Fibroblast of lung (primary cell): ENCODE results near the gene TRIM39. TPM values are rescaled to one million over a fixed set of nuclear protein-coding genes. Genes with fewer than 3 reads are reported as not detected.

Experiments used
- DNase-seq, 2 donors: peaks; one replicate each; pipeline versions ENCODE4 v3.0.0 to v3.0.0-alpha.2; 2010; ENCODE audit warnings: low read depth in 2 of 2
- H2AFZ ChIP-seq: 2 replicates; pipeline ENCODE4 v1.5.1; 2012; ENCODE audit warnings: low read length, control low read depth, inconsistent platforms
- H3K27ac ChIP-seq: 2 replicates; pipeline ENCODE4 v1.5.1; 2011; ENCODE audit warnings: low read length, control low read depth; ENCODE audit not compliant: insufficient read depth
- H3K27me3 ChIP-seq: 2 replicates; pipeline ENCODE4 v1.5.1; 2011; ENCODE audit warnings: mild to moderate bottlenecking, low read length; ENCODE audit not compliant: control insufficient read depth, insufficient read depth
- H3K36me3 ChIP-seq: 2 replicates; pipeline ENCODE4 v1.5.1; 2011; ENCODE audit warnings: low read length; ENCODE audit not compliant: control insufficient read depth, insufficient read depth
- H3K4me1 ChIP-seq: 2 replicates; pipeline ENCODE4 v1.5.1; 2011; ENCODE audit warnings: low read length; ENCODE audit not compliant: control insufficient read depth, insufficient read depth; ENCODE audit errors: extremely low read depth
- H3K4me2 ChIP-seq: 2 replicates; pipeline ENCODE4 v1.5.1; 2011; ENCODE audit warnings: low read length, control low read depth; ENCODE audit not compliant: insufficient read depth; ENCODE audit errors: extremely low read depth
- H3K4me3 ChIP-seq, 4 experiments: fragments of 200-600 bp in 1 of 4; sonication (generic) in 1 of 4; replicated peaks in 1 of 4; 2 replicates each; pipeline ENCODE4 v1.5.1; 2011 to 2016; ENCODE audit warnings: low read length in 4 of 4, low read depth in 3 of 4, mild to moderate bottlenecking in 3 of 4, control low read depth in 2 of 4, inconsistent platforms in 1 of 4, mixed read lengths in 1 of 4; ENCODE audit not compliant: insufficient read depth in 1 of 4; ENCODE audit errors: control extremely low read depth in 1 of 4
- H3K79me2 ChIP-seq: 2 replicates; pipeline ENCODE4 v1.5.1; 2012; ENCODE audit warnings: mild to moderate bottlenecking, low read length, inconsistent platforms; ENCODE audit not compliant: control insufficient read depth, insufficient read depth
- H3K9ac ChIP-seq: 2 replicates; pipeline ENCODE4 v1.5.1; 2011; ENCODE audit warnings: mild to moderate bottlenecking, low read length, control low read depth; ENCODE audit not compliant: insufficient read depth
- H3K9me3 ChIP-seq: 2 replicates; pipeline ENCODE4 v1.5.1; 2012; ENCODE audit warnings: low read depth, low read length; ENCODE audit not compliant: control insufficient read depth, insufficient read depth
- H4K20me1 ChIP-seq: 2 replicates; pipeline ENCODE4 v1.5.1; 2011; ENCODE audit warnings: low read length; ENCODE audit not compliant: control insufficient read depth, insufficient read depth; ENCODE audit errors: extremely low read depth
- CTCF ChIP-seq, 2 donors: IDR thresholded peaks in 1 of 2; conservative IDR thresholded peaks in 1 of 2; 1 replicate in 1 of 2; 2 replicates in 1 of 2; pipeline ENCODE4 v1.5.1; 2011 to 2012; ENCODE audit warnings: low read length in 2 of 2, control low read depth in 1 of 2, inconsistent platforms in 1 of 2, low read depth in 1 of 2, mild to moderate bottlenecking in 1 of 2
- EZH2 ChIP-seq: IDR thresholded peaks from 2 replicates; pipeline ENCODE4 v1.5.1; 2012; ENCODE audit warnings: low read length, control low read depth, mild to moderate bottlenecking; ENCODE audit errors: missing control alignments
- polyA plus RNA-seq, 2 donors: library from polyadenylated mRNA; depleted of rRNA in 1 of 2; stranded (reverse) in 1 of 2; unstranded in 1 of 2; fragments of >200 nt; gene quantifications; 2 replicates each; pipeline ENCODE4 v1.2.1, GENCODE V29; 2011 to 2012; ENCODE audit warnings: missing spikeins in 1 of 2
- total RNA-seq: library from RNA; depleted of rRNA; stranded (reverse); fragments of >200 nt; gene quantifications from 2 replicates; pipeline ENCODE4 v1.2.1, GENCODE V29; 2014

Gene TRIM39
- total and polyA plus RNA-seq, 2 donors (not counting 1 experiment from before 2014, with no cell fraction given) = 7.8 to 11.9 TPM

GRCh38 chr6:30391240-30391639 lies 64.5 kb downstream of the TRIM39 start:
- Histone ChIP-seq H3K4me1 (no peaks in the 10 kb centered on the region), H3K36me3 (no peaks in the 10 kb centered on the region), H3K79me2 (no peaks in the 10 kb centered on the region), H3K9ac (no peak overlapping the region), H3K27me3 (peaks cover 14% of the 10 kb centered on the region), H3K27ac (no peak overlapping the region), H3K4me2 (no peak overlapping the region), H3K4me3 (no peak overlapping the region), H3K9me3 (no peaks in the 10 kb centered on the region), H4K20me1 (no peaks in the 10 kb centered on the region), H2AFZ (no peak overlapping the region)
- TF ChIP-seq EZH2 = no peak
- no peak for TF ChIP-seq CTCF (conservative IDR thresholded peaks at IDR 0.05 in 1 of 2, IDR thresholded peaks at IDR 0.05 in 1 of 2; ENCODE audit: low read depth in 1 of 2, low read length in 2 of 2)
- no peak for DNase-seq

Other genes starting within 250 kb of the TRIM39 start
- gene TRIM31, start 213.8 kb upstream of the TRIM39 start, total RNA-seq = not detected in 2 replicates
- gene TRIM31, start 213.8 kb upstream of the TRIM39 start, polyA plus RNA-seq = not detected in 2 replicates
- not detected in 2 replicates for gene TRIM40, start 190.8 kb upstream of the TRIM39 start, total RNA-seq
- gene TRIM40, start 190.8 kb upstream of the TRIM39 start, polyA plus RNA-seq = not detected in 2 replicates
- not detected in 2 replicates for gene TRIM10, start 165.7 kb upstream of the TRIM39 start, total RNA-seq
- not detected in 2 replicates for gene TRIM10, start 165.7 kb upstream of the TRIM39 start, polyA plus RNA-seq
- not detected in 2 replicates for gene TRIM15, start 163.4 kb upstream of the TRIM39 start, total RNA-seq
- not detected in 2 replicates for gene TRIM15, start 163.4 kb upstream of the TRIM39 start, polyA plus RNA-seq
- gene TRIM26, start 113.5 kb upstream of the TRIM39 start, total RNA-seq = 20.5 and 22.5 TPM in 2 replicates
- gene TRIM26, start 113.5 kb upstream of the TRIM39 start, polyA plus RNA-seq = 18.8 and 26.0 TPM in 2 replicates
- gene RPP21, start 18.2 kb downstream of the TRIM39 start, total RNA-seq = 30.2 and 34.7 TPM in 2 replicates
- 16.7 and 20.5 TPM in 2 replicates for gene RPP21, start 18.2 kb downstream of the TRIM39 start, polyA plus RNA-seq
- 213 and 254 TPM in 2 replicates for gene HLA-E, start 162.6 kb downstream of the TRIM39 start, total RNA-seq
- gene HLA-E, start 162.6 kb downstream of the TRIM39 start, polyA plus RNA-seq = 115 and 183 TPM in 2 replicates
- 50.1 and 67.0 TPM in 2 replicates for gene GNL1, start 229.6 kb downstream of the TRIM39 start, total RNA-seq
- 33.4 and 35.2 TPM in 2 replicates for gene GNL1, start 229.6 kb downstream of the TRIM39 start, polyA plus RNA-seq
- 5.1 and 6.6 TPM in 2 replicates for gene PRR3, start 230.4 kb downstream of the TRIM39 start, total RNA-seq
- 19.0 and 23.2 TPM in 2 replicates for gene PRR3, start 230.4 kb downstream of the TRIM39 start, polyA plus RNA-seq
- gene ABCF1, start 244.5 kb downstream of the TRIM39 start, total RNA-seq = 35.5 and 37.2 TPM in 2 replicates
- gene ABCF1, start 244.5 kb downstream of the TRIM39 start, polyA plus RNA-seq = 49.2 and 62.6 TPM in 2 replicates